Lower leg skin (tissue), 3 donors: ENCODE data around the gene CFAP65.

Experiments
- CTCF ChIP-seq, 3 donors: fragments of 450-650 bp; IDR thresholded peaks; one replicate each; pipeline ENCODE4 v1.5.1; 2016; ENCODE audit warnings: antibody characterized with exemption in 3 of 3, mild to moderate bottlenecking in 3 of 3, moderate library complexity in 2 of 3
- POLR2A ChIP-seq, 2 donors: fragments of 450-650 bp; IDR thresholded peaks; one replicate each; pipeline ENCODE4 v1.6.1; 2016 to 2017; ENCODE audit warnings: antibody characterized with exemption in 2 of 2, mild to moderate bottlenecking in 1 of 2, moderate library complexity in 1 of 2

- TF ChIP-seq POLR2A (IDR thresholded peaks at IDR 0.05) (no peak), CTCF (IDR thresholded peaks at IDR 0.05) (no peak)
Measured at GRCh38 chr2:219059375-219059724, 18.0 kb upstream of the CFAP65 start.
